Measurements from ENCODE around the gene DLGAP1.

- TF ChIP-seq EZH2 (IDR thresholded peaks at IDR 0.05; ENCODE audit: insufficient read depth, poor library complexity, severe bottlenecking) (no peak), EZH2phosphoT487 (IDR thresholded peaks at IDR 0.05; ENCODE audit: insufficient read depth, low read depth) (no peak)
These were observed 806.5 kb downstream of the DLGAP1 start for GRCh38 chr18:3648641-3649040.
